MM.1S (cell line): ENCODE data around the gene EFNA3.

Experiments used
- CTCF ChIP-seq: fragments of 300-600 bp; sonication (generic); IDR thresholded peaks from 2 replicates; pipeline ENCODE4 v1.5.1; 2016; ENCODE audit warnings: antibody characterized with exemption, low read length, mixed read lengths
- EZH2 ChIP-seq: fragments of 300-600 bp; sonication (generic); optimal IDR thresholded peaks from 2 replicates; pipeline ENCODE3; 2017; ENCODE audit warnings: low read depth, mild to moderate bottlenecking, antibody characterized with exemption, low read length, mixed read lengths
- EZH2phosphoT487 ChIP-seq: fragments of 300-600 bp; sonication (generic); IDR thresholded peaks from 2 replicates; pipeline ENCODE4 v1.6.1; 2018; ENCODE audit warnings: antibody characterized with exemption, low read length

- TF ChIP-seq EZH2phosphoT487: no peak
- TF ChIP-seq CTCF: no peak
- TF ChIP-seq EZH2: no peak
Observed at GRCh38 chr1:155116113-155116764, 37.6 kb downstream of the EFNA3 start.
